HCT116 (cell line): ENCODE measurements around the gene C1orf174. TPM values are rescaled to one million over a fixed set of nuclear protein-coding genes. Genes with fewer than 3 reads are reported as not detected.

Experiments used
- ATAC-seq: fragments of 200-7000 bp; cut with Tn5 transposase; 2 replicates; pipeline ENCODE4 v1.9.1; 2020; ENCODE audit warnings: mild to moderate bottlenecking, moderate library complexity
- BruUV-seq: library from RNA; stranded (reverse); fragments of 400-500 nt; replicated peaks from 2 replicates; lab custom pipeline; 2021; lab: Mats Ljungman, UMichigan
- CTCF ChIA-PET: fragments of 300-600 bp; sonication (Branson Sonifier 250); formaldehyde crosslinking; loops from one replicate; lab custom pipeline; 2021; ENCODE audit warnings: antibody characterized with exemption; lab: Charles Lee
- POLR2A ChIA-PET: fragments of 300-600, 350-600 bp; sonication (Branson Sonifier 250); formaldehyde crosslinking; loops from one replicate; lab custom pipeline; 2021; ENCODE audit warnings: antibody characterized with exemption; lab: Charles Lee
- RAD21 ChIA-PET, 2 experiments: fragments of 300-600 bp; sonication (Branson Sonifier 250); formaldehyde crosslinking; loops; one replicate each; lab custom pipeline; 2023; ENCODE audit warnings: low total read pairs in 2 of 2; ENCODE audit not compliant: uncharacterized antibody in 2 of 2, unreplicated experiment in 2 of 2, low non-redundant PET in 1 of 2; lab: Charles Lee
- DNase-seq: peaks from one replicate; pipeline ENCODE4 v3.0.0-alpha.2; 2010; ENCODE audit warnings: low read depth, low spot score
- H2AFZ ChIP-seq: fragments of 200-600 bp; shearing (Covaris generic), sonication (generic); 2 replicates; pipeline ENCODE4 v1.6.1; 2017; ENCODE audit warnings: low read depth, mixed run types, mixed read lengths, antibody characterized with exemption, low read length; ENCODE audit not compliant: poor library complexity, severe bottlenecking
- H3K27ac ChIP-seq: 2 replicates; pipeline ENCODE4 v1.5.1; 2012; ENCODE audit warnings: low read depth, low read length
- H3K27me3 ChIP-seq: fragments of 200-600 bp; sonication (generic); 2 replicates; pipeline ENCODE4 v1.6.1; 2016; ENCODE audit warnings: mixed run types, low read length, mixed read lengths; ENCODE audit not compliant: insufficient read depth
- H3K36me3 ChIP-seq, 2 experiments: fragments of 200-500 bp in 1 of 2; fragments of 200-600 bp in 1 of 2; sonication (Bioruptor generic) in 1 of 2; sonication (generic) in 1 of 2; 2 replicates each; pipeline versions ENCODE4 v1.5.1 to v1.6.1; 2014 to 2016; ENCODE audit warnings: low read length in 2 of 2, inconsistent platforms in 1 of 2, mixed read lengths in 1 of 2, mixed run types in 1 of 2; ENCODE audit not compliant: insufficient read depth in 2 of 2, control insufficient read depth in 1 of 2
- H3K4me1 ChIP-seq, 2 experiments: fragments of 200-600 bp in 1 of 2; sonication (generic) in 1 of 2; 2 replicates each; pipeline versions ENCODE4 v1.5.1 to v1.6.1; 2012 to 2017; ENCODE audit warnings: low read length in 2 of 2, inconsistent platforms in 1 of 2, mild to moderate bottlenecking in 1 of 2, mixed read lengths in 1 of 2, mixed run types in 1 of 2, moderate library complexity in 1 of 2; ENCODE audit not compliant: insufficient read depth in 2 of 2, control insufficient read depth in 1 of 2
- H3K4me2 ChIP-seq: fragments of 200-600 bp; sonication (generic); 2 replicates; pipeline ENCODE4 v1.6.1; 2017; ENCODE audit warnings: mixed run types, low read length, mixed read lengths
- H3K4me3 ChIP-seq, 2 experiments: fragments of 200-600 bp in 1 of 2; sonication (generic) in 1 of 2; replicated peaks in 1 of 2; 2 replicates each; pipeline ENCODE4 v1.5.1; 2011 to 2016; ENCODE audit warnings: low read length in 2 of 2, control low read depth in 1 of 2, low read depth in 1 of 2, mild to moderate bottlenecking in 1 of 2, mixed read lengths in 1 of 2, mixed run types in 1 of 2
- H3K79me2 ChIP-seq: fragments of 200-600 bp; sonication (generic); 2 replicates; pipeline ENCODE4 v1.6.1; 2017; ENCODE audit warnings: mild to moderate bottlenecking, mixed run types, low read length, moderate library complexity, mixed read lengths; ENCODE audit not compliant: insufficient read depth
- H3K9ac ChIP-seq: fragments of 200-600 bp; sonication (generic); 2 replicates; pipeline ENCODE4 v1.6.1; 2016; ENCODE audit warnings: low read length, mixed read lengths
- H3K9me2 ChIP-seq: fragments of 200-600 bp; sonication (generic), shearing (Covaris generic); 2 replicates; pipeline ENCODE4 v1.6.1; 2017; ENCODE audit warnings: mixed run types, mild to moderate bottlenecking, moderate library complexity; ENCODE audit not compliant: insufficient read depth
- H3K9me3 ChIP-seq, 2 experiments: fragments of 200-500 bp in 1 of 2; fragments of 200-600 bp in 1 of 2; sonication (Bioruptor generic) in 1 of 2; sonication (generic) in 1 of 2; 2 replicates each; pipeline ENCODE4 v1.6.1; 2014 to 2017; ENCODE audit warnings: low read length in 2 of 2, mixed read lengths in 2 of 2, inconsistent platforms in 1 of 2, low read depth in 1 of 2, mild to moderate bottlenecking in 1 of 2, mixed run types in 1 of 2, moderate library complexity in 1 of 2; ENCODE audit not compliant: control insufficient read depth in 1 of 2, insufficient read depth in 1 of 2
- H4K20me1 ChIP-seq: fragments of 200-600 bp; sonication (generic), shearing (Covaris generic); 2 replicates; pipeline ENCODE4 v1.6.1; 2017; ENCODE audit warnings: mixed run types, mild to moderate bottlenecking, moderate library complexity; ENCODE audit not compliant: insufficient read depth
- CEBPB ChIP-seq: IDR thresholded peaks from 2 replicates; pipeline ENCODE4 v1.6.1; 2012; ENCODE audit warnings: low read depth
- EZH2phosphoT487 ChIP-seq: fragments of 200-600 bp; IDR thresholded peaks from 2 replicates; pipeline ENCODE4 v1.6.1; 2018; ENCODE audit warnings: antibody characterized with exemption, borderline replicate concordance
- YY1 ChIP-seq: IDR thresholded peaks from 2 replicates; pipeline ENCODE4 v1.6.1; 2011; ENCODE audit warnings: low read length, low read depth, moderate library complexity, mild to moderate bottlenecking; ENCODE audit not compliant: insufficient replicate concordance; ENCODE audit errors: extremely low read depth
- ZFX ChIP-seq: fragments of 450-650 bp; IDR thresholded peaks from 2 replicates; pipeline ENCODE4 v1.6.1; 2017
- ZNF274 ChIP-seq: fragments of 200-500 bp; sonication (Bioruptor generic); IDR thresholded peaks from 2 replicates; pipeline ENCODE4 v1.6.1; 2014; ENCODE audit warnings: mild to moderate bottlenecking, low read depth, low read length, inconsistent platforms
- intact Hi-C: fragments of 100-400 bp; cut with micrococcal nuclease; formaldehyde crosslinking; loops from 2 replicates; pipeline ENCODE4 v1.10.0; 2022
- total RNA-seq: library from RNA; stranded (reverse); gene quantifications from one replicate; pipeline ENCODE4 v1.2.1, GENCODE V29; 2021; ENCODE audit not compliant: unreplicated experiment
- TF ChIP-seq, protein P1 (sequence below), 3 experiments: fragments of 200-600 bp in 1 of 3; sonication (generic) in 1 of 3; IDR thresholded peaks in 2 of 3; conservative IDR thresholded peaks in 1 of 3; 2 replicates each; pipeline ENCODE4 v1.5.1; 2012 to 2017; ENCODE audit warnings: low read depth in 2 of 3, low read length in 2 of 3, antibody characterized with exemption in 1 of 3, borderline replicate concordance in 1 of 3, control low read depth in 1 of 3, mild to moderate bottlenecking in 1 of 3, mixed read lengths in 1 of 3, mixed run types in 1 of 3, moderate library complexity in 1 of 3; ENCODE audit not compliant: insufficient read depth in 1 of 3

C1orf174 gene
- total RNA-seq, 1 experiment from 2014 or later: 33.7 TPM

DNA sequence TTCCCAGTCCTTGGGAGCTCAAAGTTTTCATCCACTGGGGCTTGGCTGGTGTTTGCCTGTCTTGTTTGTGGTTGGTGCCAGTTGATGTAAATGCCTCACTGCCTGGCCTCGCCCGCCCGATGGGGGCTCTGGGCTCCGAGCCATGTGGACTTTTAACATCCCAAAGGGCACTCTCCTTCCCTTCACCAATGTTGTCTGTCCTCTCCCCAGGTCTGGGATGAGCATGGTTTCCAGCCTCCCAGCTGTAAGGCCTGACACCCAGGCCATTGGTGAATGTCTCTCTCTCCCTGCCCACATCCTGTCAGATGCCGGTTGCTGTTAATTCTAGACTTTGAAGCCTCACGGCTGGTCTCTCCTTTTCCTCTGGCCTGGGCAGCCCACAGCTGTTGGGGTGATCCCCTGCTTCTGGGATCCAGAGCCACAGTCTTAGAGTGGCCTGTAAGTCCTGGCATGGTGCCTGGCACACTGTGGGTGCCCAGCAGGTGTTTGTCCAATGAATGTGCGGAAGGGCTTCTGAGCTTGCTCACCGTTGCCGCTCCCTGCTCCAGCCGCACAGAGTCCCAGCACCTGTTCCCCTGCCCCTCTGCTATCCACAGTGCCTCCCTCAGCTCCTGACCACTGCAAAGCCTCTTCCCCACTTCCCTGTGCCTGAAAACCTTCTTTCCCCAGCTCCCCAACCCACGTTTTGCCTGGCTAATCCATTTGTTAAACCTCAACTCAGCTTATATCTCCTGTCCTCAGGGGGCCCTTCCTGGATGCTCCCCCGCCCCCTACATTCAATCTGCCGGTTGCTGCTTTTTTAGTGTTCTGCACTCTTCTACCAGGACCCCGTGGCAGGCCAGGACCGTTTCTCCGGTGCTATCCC, 3.3 kb upstream of the C1orf174 start:
- TF ChIP-seq, protein P1, sequence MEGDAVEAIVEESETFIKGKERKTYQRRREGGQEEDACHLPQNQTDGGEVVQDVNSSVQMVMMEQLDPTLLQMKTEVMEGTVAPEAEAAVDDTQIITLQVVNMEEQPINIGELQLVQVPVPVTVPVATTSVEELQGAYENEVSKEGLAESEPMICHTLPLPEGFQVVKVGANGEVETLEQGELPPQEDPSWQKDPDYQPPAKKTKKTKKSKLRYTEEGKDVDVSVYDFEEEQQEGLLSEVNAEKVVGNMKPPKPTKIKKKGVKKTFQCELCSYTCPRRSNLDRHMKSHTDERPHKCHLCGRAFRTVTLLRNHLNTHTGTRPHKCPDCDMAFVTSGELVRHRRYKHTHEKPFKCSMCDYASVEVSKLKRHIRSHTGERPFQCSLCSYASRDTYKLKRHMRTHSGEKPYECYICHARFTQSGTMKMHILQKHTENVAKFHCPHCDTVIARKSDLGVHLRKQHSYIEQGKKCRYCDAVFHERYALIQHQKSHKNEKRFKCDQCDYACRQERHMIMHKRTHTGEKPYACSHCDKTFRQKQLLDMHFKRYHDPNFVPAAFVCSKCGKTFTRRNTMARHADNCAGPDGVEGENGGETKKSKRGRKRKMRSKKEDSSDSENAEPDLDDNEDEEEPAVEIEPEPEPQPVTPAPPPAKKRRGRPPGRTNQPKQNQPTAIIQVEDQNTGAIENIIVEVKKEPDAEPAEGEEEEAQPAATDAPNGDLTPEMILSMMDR (IDR thresholded peaks at IDR 0.05 in 2 of 3, conservative IDR thresholded peaks at IDR 0.05 in 1 of 3; ENCODE audit: borderline replicate concordance in 1 of 3, insufficient read depth in 1 of 3, low read depth in 2 of 3, low read length in 2 of 3): no peak
- TF ChIP-seq EZH2phosphoT487 (no peak), ZFX (no peak), YY1 (no peak), ZNF274 (no peak), CEBPB (no peak)
- intact Hi-C loops: loop anchor here (5.0 kb wide), 1 partner anchor 236 kb away; no protein-coding TSS in a partner anchor
- Histone ChIP-seq H3K9me3 (no peaks in the 10 kb centered on the region), H3K9ac (no peak overlapping the region), H3K4me2 (no peak overlapping the region), H3K27me3 (no peaks in the 10 kb centered on the region), H3K4me3 (no peak overlapping the region), H3K9me2 (no peaks in the 10 kb centered on the region), H3K27ac (no peak overlapping the region), H3K36me3 (no peaks in the 10 kb centered on the region; a peak in 1 of 4 replicates), H4K20me1 (no peaks in the 10 kb centered on the region), H3K79me2 (peaks cover 17% of the 10 kb centered on the region), H2AFZ (no peak overlapping the region), H3K4me1 (peaks cover 2 to 20% of the 10 kb centered on the region in 2 experiments; a peak in 2 of 4 replicates)
- POLR2A ChIA-PET: no interaction called here
- BruUV-seq: no TSS peak
- CTCF ChIA-PET: no interaction called here
- DNase-seq: no peak
- no peak for ATAC-seq
- RAD21 ChIA-PET: interaction anchor here in 1 of 2 experiments (0.6 kb wide), 1 partner anchor 108 kb away, joined by 4 read pairs; no protein-coding TSS in a partner anchor
